ENCODE data around the gene CACNA2D2.

Gene CACNA2D2

DNA sequence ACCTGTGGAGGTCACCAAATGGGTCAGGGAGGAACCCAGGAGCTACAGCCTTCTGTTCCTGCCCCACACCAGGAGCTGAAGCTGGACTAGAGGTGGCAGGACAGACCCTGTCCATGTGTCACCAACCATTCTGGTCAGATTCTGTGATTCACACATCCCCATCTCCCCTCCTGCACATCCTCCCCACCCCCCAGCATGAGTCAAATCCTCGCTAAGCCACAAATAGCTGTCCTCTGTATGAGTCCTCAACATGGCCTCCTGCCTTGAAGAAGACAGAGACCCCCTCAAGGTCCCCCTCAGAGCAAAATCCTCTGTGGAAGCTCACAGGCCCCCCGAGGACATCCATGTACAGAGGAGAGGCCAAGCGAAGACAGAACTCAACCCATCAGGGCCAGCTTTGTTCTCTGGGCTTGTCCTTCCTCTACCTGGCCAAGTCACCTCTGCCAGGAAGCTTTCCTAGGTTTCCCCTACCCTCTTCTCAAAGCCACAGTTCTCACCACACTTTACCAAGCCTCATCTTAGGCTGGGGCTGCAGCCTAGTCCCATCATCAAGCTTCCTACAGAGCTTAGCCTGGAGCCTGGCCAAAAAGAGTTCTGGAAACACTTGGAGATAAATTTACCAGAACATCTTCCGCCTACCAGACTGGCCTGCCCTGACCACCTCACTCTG lies 17.1 kb downstream of the CACNA2D2 start:
- no peaks in the 10 kb centered on the region for H3K9me2 ChIP-seq (replicated peaks; ENCODE audit: low read depth, low read length)
- H3K4me3 ChIP-seq (ENCODE audit: low read length, poor library complexity, severe bottlenecking): no peak overlapping the region
- H3K4me2 ChIP-seq (ENCODE audit: low read depth, low read length, poor library complexity, severe bottlenecking): no peak overlapping the region
- H3K9me3 ChIP-seq (ENCODE audit: insufficient read depth, low read depth, low read length): no peaks in the 10 kb centered on the region
- no peaks in the 10 kb centered on the region for H3K79me2 ChIP-seq (ENCODE audit: insufficient read depth, low read length)
- no peaks in the 10 kb centered on the region for H3K27me3 ChIP-seq (ENCODE audit: insufficient read depth, low read length, poor library complexity, severe bottlenecking)
- H2AFZ ChIP-seq (ENCODE audit: low read length): no peak overlapping the region
- H3K36me3 ChIP-seq (ENCODE audit: insufficient read depth, low read length): no peaks in the 10 kb centered on the region
- no peak for TF ChIP-seq EZH2phosphoT487 (IDR thresholded peaks at IDR 0.05; ENCODE audit: borderline replicate concordance)
- TF ChIP-seq, protein P1, sequence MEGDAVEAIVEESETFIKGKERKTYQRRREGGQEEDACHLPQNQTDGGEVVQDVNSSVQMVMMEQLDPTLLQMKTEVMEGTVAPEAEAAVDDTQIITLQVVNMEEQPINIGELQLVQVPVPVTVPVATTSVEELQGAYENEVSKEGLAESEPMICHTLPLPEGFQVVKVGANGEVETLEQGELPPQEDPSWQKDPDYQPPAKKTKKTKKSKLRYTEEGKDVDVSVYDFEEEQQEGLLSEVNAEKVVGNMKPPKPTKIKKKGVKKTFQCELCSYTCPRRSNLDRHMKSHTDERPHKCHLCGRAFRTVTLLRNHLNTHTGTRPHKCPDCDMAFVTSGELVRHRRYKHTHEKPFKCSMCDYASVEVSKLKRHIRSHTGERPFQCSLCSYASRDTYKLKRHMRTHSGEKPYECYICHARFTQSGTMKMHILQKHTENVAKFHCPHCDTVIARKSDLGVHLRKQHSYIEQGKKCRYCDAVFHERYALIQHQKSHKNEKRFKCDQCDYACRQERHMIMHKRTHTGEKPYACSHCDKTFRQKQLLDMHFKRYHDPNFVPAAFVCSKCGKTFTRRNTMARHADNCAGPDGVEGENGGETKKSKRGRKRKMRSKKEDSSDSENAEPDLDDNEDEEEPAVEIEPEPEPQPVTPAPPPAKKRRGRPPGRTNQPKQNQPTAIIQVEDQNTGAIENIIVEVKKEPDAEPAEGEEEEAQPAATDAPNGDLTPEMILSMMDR (conservative IDR thresholded peaks at IDR 0.05; ENCODE audit: low read length): no peak
- no peaks in the 10 kb centered on the region for H4K20me1 ChIP-seq (ENCODE audit: insufficient read depth, low read length, poor library complexity, severe bottlenecking)
- H3K9ac ChIP-seq (ENCODE audit: low read depth, low read length, poor library complexity, severe bottlenecking): no peak overlapping the region
- peaks cover 38% of the 10 kb centered on the region for H3K4me1 ChIP-seq (ENCODE audit: insufficient read depth, low read length, poor library complexity, severe bottlenecking)
- H3F3A ChIP-seq (ENCODE audit: low read depth): no peaks in the 10 kb centered on the region

DNA sequence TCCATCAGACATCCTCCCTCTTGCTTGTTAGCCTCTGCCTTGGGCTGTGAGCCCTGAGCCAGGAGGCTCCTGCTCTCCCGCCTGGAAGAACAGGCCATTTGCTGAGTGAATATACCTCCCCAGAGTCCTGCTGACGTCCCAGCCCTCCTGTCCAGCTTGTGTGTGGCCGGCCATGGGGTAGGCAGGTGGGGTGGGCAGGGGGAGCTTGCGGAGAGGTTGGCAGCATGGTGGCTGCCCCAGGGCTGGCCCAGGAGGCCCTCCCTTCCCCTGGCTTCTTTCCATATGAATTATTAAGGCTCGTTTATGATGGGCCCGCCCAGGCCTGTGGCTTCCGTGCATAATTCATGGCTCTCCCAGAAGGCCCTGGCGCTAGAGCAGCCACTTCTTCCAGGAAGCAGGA lies 18.7 kb downstream of the CACNA2D2 start:
- no peaks in the 10 kb centered on the region for H3K27me3 ChIP-seq (ENCODE audit: insufficient read depth, low read length, poor library complexity, severe bottlenecking)
- no peak for TF ChIP-seq EZH2phosphoT487 (IDR thresholded peaks at IDR 0.05; ENCODE audit: borderline replicate concordance)
- TF ChIP-seq, protein P1 (conservative IDR thresholded peaks at IDR 0.05; ENCODE audit: low read length): no peak
- no peaks in the 10 kb centered on the region for H3F3A ChIP-seq (ENCODE audit: low read depth)
- H3K36me3 ChIP-seq (ENCODE audit: insufficient read depth, low read length): no peaks in the 10 kb centered on the region
- H3K4me2 ChIP-seq (ENCODE audit: low read depth, low read length, poor library complexity, severe bottlenecking): no peak overlapping the region
- H3K4me1 ChIP-seq (ENCODE audit: insufficient read depth, low read length, poor library complexity, severe bottlenecking): peaks cover 26% of the 10 kb centered on the region
- H3K9me3 ChIP-seq (ENCODE audit: insufficient read depth, low read depth, low read length): no peaks in the 10 kb centered on the region
- no peak overlapping the region for H2AFZ ChIP-seq (ENCODE audit: low read length)
- H3K9me2 ChIP-seq (replicated peaks; ENCODE audit: low read depth, low read length): no peaks in the 10 kb centered on the region
- no peak overlapping the region for H3K9ac ChIP-seq (ENCODE audit: low read depth, low read length, poor library complexity, severe bottlenecking)
- no peaks in the 10 kb centered on the region for H4K20me1 ChIP-seq (ENCODE audit: insufficient read depth, low read length, poor library complexity, severe bottlenecking)
- no peak overlapping the region for H3K4me3 ChIP-seq (ENCODE audit: low read length, poor library complexity, severe bottlenecking)
- no peaks in the 10 kb centered on the region for H3K79me2 ChIP-seq (ENCODE audit: insufficient read depth, low read length)

DNA sequence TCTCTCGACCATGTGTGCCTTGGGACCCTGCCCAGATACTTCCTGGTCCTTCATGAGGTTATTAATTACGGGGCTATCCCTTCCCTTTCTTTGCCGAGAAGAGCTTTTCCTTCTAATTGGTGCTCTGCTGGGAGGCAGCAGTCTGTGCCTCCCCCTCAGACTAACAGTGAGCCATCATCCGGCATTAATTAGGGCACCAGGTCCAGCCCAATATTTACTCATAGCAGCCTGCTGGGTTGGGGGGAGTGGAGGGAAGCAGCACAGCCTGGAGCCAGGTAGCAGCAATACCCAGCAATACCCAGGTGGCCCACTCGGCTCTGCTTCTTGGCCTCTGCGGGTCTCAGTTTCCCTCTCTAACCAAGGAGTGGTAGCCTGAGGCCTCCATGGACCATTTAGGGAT lies 20.1 kb downstream of the CACNA2D2 start:
- H3F3A ChIP-seq (ENCODE audit: low read depth): peaks cover 2% of the 10 kb centered on the region; the same call in 1 of the 2 replicates
- no peaks in the 10 kb centered on the region for H3K27me3 ChIP-seq (ENCODE audit: insufficient read depth, low read length, poor library complexity, severe bottlenecking)
- H3K4me1 ChIP-seq (ENCODE audit: insufficient read depth, low read length, poor library complexity, severe bottlenecking): peaks cover 24% of the 10 kb centered on the region
- H3K36me3 ChIP-seq (ENCODE audit: insufficient read depth, low read length): no peaks in the 10 kb centered on the region
- no peak overlapping the region for H3K4me3 ChIP-seq (ENCODE audit: low read length, poor library complexity, severe bottlenecking)
- H3K9me3 ChIP-seq (ENCODE audit: insufficient read depth, low read depth, low read length): no peaks in the 10 kb centered on the region
- H4K20me1 ChIP-seq (ENCODE audit: insufficient read depth, low read length, poor library complexity, severe bottlenecking): no peaks in the 10 kb centered on the region
- no peaks in the 10 kb centered on the region for H3K79me2 ChIP-seq (ENCODE audit: insufficient read depth, low read length)
- no peak for TF ChIP-seq EZH2phosphoT487 (IDR thresholded peaks at IDR 0.05; ENCODE audit: borderline replicate concordance)
- TF ChIP-seq, protein P1 (conservative IDR thresholded peaks at IDR 0.05; ENCODE audit: low read length): no peak
- H3K9ac ChIP-seq (ENCODE audit: low read depth, low read length, poor library complexity, severe bottlenecking): no peak overlapping the region
- peak overlapping the region; percentile 41 for H3K4me2 ChIP-seq (ENCODE audit: low read depth, low read length, poor library complexity, severe bottlenecking)
- H3K9me2 ChIP-seq (replicated peaks; ENCODE audit: low read depth, low read length): no peaks in the 10 kb centered on the region
- no peak overlapping the region for H2AFZ ChIP-seq (ENCODE audit: low read length)
